ENCODE results near the gene SMIM7.

- peak; percentile 31 to 94 (median 81) for TF ChIP-seq POLR2A (IDR thresholded peaks at IDR 0.05)
- TF ChIP-seq CTCF (IDR thresholded peaks at IDR 0.05) = peak in 2 of 7 experiments; percentile 39 to 47
Measured at GRCh38 chr19:16659832-16660708, at the start of gene SMIM7.

All from body of pancreas (tissue), 4 donors.